Endothelial cell (in vitro differentiated cells): ENCODE results near the gene PDCD6IP. TPM values are rescaled to one million over a fixed set of nuclear protein-coding genes. Genes with fewer than 3 reads are reported as not detected.
"Not testable (repeated sequence)": the region's sequence is repeated elsewhere in the genome, so short reads cannot be mapped to it uniquely, and the experiment has no call there.

ENCODE experiments used
- DNase-seq: peaks from one replicate; pipeline ENCODE4 v3.0.0; 2021; ENCODE audit warnings: low spot score
- H3K27ac Mint-ChIP-seq: one replicate; pipeline ENCODE4 v1.8.0; 2021; ENCODE audit warnings: mixed read lengths, inconsistent platforms; ENCODE audit not compliant: unreplicated experiment
- H3K27me3 Mint-ChIP-seq: one replicate; pipeline ENCODE4 v1.8.0; 2021; ENCODE audit warnings: mild to moderate bottlenecking, moderate library complexity, mixed read lengths, inconsistent platforms; ENCODE audit not compliant: unreplicated experiment
- H3K36me3 Mint-ChIP-seq: one replicate; pipeline ENCODE4 v1.8.0; 2021; ENCODE audit warnings: mild to moderate bottlenecking, low read depth, mixed read lengths, inconsistent platforms; ENCODE audit not compliant: unreplicated experiment
- H3K4me1 Mint-ChIP-seq: one replicate; pipeline ENCODE4 v1.8.0; 2021; ENCODE audit warnings: mild to moderate bottlenecking, mixed read lengths, inconsistent platforms; ENCODE audit not compliant: unreplicated experiment
- H3K4me3 Mint-ChIP-seq: one replicate; pipeline ENCODE4 v1.8.0; 2021; ENCODE audit warnings: mild to moderate bottlenecking, mixed read lengths, inconsistent platforms; ENCODE audit not compliant: unreplicated experiment
- H3K9me3 Mint-ChIP-seq: one replicate; pipeline ENCODE4 v1.8.0; 2021; ENCODE audit warnings: mixed read lengths, inconsistent platforms; ENCODE audit not compliant: unreplicated experiment
- total RNA-seq: library from RNA; stranded (reverse); fragmentation: NEBNext Ultra II Directional; extraction: Animal tissue kit (Norgen Biotek cat#: 25700); gene quantifications from one replicate; pipeline ENCODE4 v1.2.1, GENCODE V29; 2021; ENCODE audit not compliant: unreplicated experiment
- TF ChIP-seq, protein P1 (sequence below): fragments of 200-600 bp; sonication (generic); IDR thresholded peaks from one replicate; pipeline ENCODE4 v1.5.0; 2021; ENCODE audit warnings: antibody characterized with exemption; ENCODE audit not compliant: unreplicated experiment

PDCD6IP gene
- total RNA-seq, 1 donor from 2014 or later = 218 TPM

DNA sequence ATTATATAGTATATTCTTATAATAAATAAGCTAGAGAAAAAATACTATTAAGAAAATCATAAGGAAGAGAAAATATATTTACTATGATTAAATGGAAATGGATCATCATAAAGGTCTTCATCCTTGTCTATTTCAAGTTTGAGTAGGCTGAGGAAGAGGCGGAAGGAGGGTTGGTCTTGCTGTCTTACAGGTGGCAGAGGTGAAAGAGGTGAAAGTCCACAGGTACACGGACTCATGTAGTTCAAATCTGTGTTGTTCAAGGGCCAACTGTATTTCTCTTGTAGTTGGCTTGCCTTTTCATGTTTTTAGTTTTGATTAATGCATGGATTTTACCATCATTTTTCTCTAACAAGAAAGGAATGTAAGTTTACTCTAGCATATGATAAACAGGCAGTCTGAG is 41.7 kb downstream of the PDCD6IP start:
- H3K27me3 Mint-ChIP-seq = no peaks in the 10 kb centered on the region
- TF ChIP-seq, protein P1, sequence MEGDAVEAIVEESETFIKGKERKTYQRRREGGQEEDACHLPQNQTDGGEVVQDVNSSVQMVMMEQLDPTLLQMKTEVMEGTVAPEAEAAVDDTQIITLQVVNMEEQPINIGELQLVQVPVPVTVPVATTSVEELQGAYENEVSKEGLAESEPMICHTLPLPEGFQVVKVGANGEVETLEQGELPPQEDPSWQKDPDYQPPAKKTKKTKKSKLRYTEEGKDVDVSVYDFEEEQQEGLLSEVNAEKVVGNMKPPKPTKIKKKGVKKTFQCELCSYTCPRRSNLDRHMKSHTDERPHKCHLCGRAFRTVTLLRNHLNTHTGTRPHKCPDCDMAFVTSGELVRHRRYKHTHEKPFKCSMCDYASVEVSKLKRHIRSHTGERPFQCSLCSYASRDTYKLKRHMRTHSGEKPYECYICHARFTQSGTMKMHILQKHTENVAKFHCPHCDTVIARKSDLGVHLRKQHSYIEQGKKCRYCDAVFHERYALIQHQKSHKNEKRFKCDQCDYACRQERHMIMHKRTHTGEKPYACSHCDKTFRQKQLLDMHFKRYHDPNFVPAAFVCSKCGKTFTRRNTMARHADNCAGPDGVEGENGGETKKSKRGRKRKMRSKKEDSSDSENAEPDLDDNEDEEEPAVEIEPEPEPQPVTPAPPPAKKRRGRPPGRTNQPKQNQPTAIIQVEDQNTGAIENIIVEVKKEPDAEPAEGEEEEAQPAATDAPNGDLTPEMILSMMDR = no peak
- DNase-seq = no peak
- H3K36me3 Mint-ChIP-seq = peaks cover 26% of the 10 kb centered on the region
- H3K27ac Mint-ChIP-seq = no peak overlapping the region
- no peaks in the 10 kb centered on the region for H3K9me3 Mint-ChIP-seq
- H3K4me3 Mint-ChIP-seq = no peak overlapping the region
- no peaks in the 10 kb centered on the region for H3K4me1 Mint-ChIP-seq

DNA sequence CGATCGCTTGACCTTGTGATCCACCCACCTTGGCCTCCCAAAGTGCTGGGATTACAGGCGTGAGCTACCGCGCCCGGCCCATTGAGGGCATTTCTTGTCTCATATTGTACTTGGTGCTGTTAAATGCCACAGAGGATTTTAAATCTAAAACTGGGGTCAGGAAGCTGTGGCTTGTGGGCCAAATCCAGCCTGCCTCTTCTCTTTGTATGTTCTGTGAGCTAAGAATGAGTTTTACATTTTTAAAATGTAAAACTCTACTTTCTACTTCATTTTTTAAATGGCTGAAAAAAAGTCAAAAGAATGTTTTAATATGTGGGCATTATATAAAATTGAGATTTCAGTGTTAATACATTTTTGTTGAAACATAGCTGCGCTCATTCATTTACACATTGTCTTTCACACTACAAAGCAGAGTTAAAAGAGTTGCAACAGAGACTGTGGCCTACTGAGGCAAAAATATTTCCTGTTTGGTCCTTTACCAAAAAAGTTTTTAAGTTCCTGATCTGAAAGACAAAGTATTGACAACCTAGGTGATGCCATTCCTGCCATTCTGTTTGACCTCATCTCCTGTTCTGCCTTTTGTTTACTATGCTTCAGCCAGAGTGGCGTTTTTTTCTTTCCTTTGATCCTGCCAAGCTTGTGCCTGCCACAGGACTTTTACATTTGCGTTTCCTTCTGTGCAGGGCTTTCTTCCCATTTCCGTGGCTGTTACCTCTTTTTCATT is 50.4 kb downstream of the PDCD6IP start:
- H3K27ac Mint-ChIP-seq = peak overlapping the region; percentile 88
- H3K36me3 Mint-ChIP-seq = peaks cover 14% of the 10 kb centered on the region
- peaks cover 38% of the 10 kb centered on the region for H3K4me1 Mint-ChIP-seq
- no peaks in the 10 kb centered on the region for H3K9me3 Mint-ChIP-seq
- no peak for DNase-seq
- peak overlapping the region; percentile 5 for H3K4me3 Mint-ChIP-seq
- TF ChIP-seq, protein P1 = no peak
- peaks cover 4% of the 10 kb centered on the region for H3K27me3 Mint-ChIP-seq

DNA sequence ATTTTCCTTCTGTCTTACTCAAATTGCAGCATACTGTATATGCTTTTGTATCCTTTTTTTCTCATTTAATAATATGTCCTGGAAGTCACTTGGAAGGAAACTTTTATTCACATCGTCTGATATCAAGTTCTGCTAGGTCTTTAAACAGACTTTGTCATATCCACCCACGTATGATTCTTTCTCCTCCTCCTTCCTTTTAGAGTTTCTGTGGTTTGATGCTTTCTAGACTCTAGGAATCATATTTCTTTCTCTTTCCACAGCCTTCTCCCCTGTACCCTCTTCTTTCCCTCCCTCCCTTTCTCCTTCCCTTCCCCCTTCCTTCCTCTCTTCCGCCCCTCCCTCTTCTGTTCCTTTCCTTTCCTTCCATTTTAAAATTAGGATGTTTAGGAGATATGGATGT is 52.2 kb downstream of the PDCD6IP start:
- Mint-ChIP-seq H3K4me1 (peaks cover 52% of the 10 kb centered on the region), H3K36me3 (peaks cover 14% of the 10 kb centered on the region), H3K27ac (peak overlapping the region; percentile 72), H3K4me3 (peak overlapping the region; percentile 0)
- not testable (repeated sequence) for H3K27me3 Mint-ChIP-seq, DNase-seq, H3K9me3 Mint-ChIP-seq

DNA sequence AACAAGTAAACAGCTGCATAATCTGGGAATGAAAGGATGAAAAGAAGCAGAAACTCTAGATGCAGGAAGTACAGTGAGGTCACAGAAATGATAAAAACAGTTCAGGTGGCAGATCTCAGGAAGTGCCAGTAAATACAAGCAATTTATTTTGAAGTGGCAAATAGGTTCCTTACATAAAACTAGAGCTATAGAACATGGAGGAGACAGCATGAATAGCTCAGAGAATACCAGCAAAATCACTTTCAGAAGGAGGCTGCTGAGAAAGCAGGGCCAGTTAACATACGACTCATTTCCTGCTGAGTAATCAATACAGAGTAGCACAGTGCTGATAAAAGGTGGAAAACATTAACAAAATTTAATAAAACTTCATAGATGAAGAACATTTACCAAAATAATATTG is 57.0 kb downstream of the PDCD6IP start:
- H3K4me3 Mint-ChIP-seq = peak overlapping the region; percentile 21
- not testable (repeated sequence) for DNase-seq, H3K9me3 Mint-ChIP-seq, H3K27me3 Mint-ChIP-seq
- H3K4me1 Mint-ChIP-seq = peaks cover 36% of the 10 kb centered on the region
- peaks cover 12% of the 10 kb centered on the region for H3K36me3 Mint-ChIP-seq
- H3K27ac Mint-ChIP-seq = peak overlapping the region; percentile 94

DNA sequence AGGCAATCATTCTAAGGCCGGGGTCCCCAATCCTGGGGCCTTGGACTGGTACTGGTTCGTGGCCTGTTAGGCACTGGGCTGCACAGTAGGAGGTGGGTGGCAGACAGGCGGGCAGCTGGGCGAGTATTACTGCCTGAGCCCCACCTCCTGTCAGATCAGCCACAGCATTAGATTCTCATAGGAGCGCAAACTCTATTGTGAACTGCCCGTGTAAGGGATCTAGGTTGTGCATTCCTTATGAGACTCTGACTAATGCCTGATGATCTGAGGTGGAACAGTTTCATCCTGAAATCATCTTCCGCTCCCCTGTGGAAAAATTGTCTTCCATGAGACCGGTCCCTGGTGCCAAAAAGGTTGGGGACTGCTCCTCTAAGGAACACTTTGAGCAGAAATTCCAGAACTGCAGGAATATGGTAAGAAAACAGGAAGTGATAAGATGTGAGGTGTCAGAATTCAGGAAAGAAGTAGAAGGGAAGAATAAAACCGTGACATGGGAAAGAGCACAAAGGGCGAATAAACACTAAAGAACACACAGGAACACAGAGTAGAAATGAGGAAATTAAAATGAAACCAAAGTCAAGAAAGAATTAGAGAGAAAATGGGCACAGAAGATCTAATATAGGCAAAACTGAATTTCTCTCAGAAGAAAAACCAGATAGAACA is 57.6 kb downstream of the PDCD6IP start:
- peak overlapping the region; percentile 94 for H3K27ac Mint-ChIP-seq
- DNase-seq = no peak
- H3K36me3 Mint-ChIP-seq = peaks cover 11% of the 10 kb centered on the region
- peaks cover 3% of the 10 kb centered on the region for H3K27me3 Mint-ChIP-seq
- no peaks in the 10 kb centered on the region for H3K9me3 Mint-ChIP-seq
- TF ChIP-seq, protein P1 = no peak
- peaks cover 30% of the 10 kb centered on the region for H3K4me1 Mint-ChIP-seq
- H3K4me3 Mint-ChIP-seq = peak overlapping the region; percentile 21

DNA sequence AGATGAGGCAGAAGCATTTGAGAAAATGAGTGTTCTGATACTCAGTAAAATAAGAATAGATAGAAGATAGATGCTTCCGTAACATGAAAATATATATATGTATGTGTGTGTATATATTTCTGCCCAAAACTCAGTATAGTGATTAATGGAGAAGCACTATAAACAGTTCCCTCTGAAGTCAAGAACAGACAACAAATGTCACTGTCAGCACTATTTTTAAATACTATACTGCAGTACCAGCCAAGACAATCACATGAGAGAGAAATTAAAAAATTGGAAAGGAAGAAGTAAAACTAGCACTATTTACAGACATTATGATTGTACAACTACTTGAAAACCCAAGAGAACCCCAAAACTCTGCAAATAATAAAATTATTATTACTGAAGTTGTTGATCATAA is 59.3 kb downstream of the PDCD6IP start:
- not testable (repeated sequence) for H3K27ac Mint-ChIP-seq, H3K27me3 Mint-ChIP-seq, H3K9me3 Mint-ChIP-seq, DNase-seq, H3K36me3 Mint-ChIP-seq, H3K4me3 Mint-ChIP-seq
- H3K4me1 Mint-ChIP-seq = peaks cover 24% of the 10 kb centered on the region
